Medulla oblongata (tissue), 1 donor: ENCODE results near the gene EEF1A1.

ENCODE experiments used
- DNase-seq: peaks from one replicate; pipeline ENCODE4 v3.0.0-alpha.2; 2015; ENCODE audit errors: extremely low spot score

EEF1A1 gene

DNA sequence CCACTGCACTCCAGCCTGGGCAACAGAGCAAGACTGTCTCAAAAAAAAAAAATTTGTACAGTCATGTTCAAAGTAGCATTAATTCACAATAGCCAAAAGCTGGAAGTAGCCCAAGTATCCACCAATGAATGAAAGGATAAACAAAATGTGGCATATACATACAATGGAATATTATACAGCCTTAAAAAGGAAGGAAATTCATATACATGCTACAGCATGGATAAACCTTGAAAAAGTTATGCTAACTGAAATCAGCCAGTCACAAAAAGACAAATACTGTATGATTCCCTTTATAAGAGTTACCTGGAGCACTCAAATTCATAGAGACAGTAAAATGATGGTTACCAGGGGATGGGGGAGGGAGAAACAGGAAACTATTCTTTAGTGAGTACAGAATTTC is 15.7 kb downstream of the EEF1A1 start:
- no peak for DNase-seq

DNA sequence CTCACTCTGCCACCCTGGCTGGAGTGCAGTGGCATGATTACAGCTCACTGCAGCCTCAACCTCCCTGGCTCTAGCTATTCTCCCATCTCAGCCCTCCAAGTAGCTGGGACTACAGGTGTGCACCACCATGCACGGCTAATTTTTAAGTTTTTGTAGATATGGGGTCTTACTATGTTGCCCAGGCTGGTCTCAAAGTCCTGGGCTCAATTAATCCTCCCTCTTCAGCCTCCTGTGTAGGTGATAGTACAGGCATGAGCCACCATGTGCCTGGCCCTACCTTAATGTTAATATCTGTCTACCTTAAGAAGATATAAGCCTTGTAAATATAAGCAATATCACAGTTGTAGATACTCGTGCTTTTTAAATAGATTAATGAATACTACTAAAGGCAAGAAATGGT is 16.7 kb downstream of the EEF1A1 start:
- no peak for DNase-seq

DNA sequence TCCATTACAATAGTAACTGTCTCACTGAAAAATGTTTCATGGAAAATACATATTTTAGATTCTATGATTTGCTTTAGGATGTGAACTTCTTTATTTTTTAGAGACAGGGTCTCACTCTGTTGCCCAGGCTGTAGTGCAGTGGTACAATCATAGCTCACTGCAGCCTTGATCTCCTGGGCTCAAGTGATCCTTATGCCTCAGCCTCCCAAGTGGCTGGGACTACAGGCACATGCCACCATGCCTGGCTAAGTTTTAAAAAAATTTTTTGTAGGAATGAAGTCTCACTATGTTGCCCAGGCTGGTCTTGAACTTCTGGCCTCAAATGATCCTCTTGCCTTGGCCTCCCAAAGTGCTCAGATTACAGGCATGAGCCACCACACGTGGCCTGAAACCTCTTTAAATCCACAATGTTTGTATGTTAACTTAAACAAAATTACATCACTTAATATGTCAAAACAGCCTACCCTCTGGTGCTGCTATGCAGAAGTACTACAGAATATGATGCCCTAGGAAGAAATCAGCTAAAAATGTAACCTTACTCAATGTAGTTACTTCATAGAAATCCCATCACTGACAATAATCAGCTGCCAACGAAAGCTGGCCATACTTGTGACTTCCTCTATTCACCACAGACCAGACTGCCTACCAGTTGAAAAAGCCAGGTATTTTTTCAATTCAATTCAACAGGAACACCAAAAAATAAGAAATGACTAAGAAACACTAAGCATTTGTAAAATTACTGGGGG is 17.6 kb downstream of the EEF1A1 start:
- no peak for DNase-seq

DNA sequence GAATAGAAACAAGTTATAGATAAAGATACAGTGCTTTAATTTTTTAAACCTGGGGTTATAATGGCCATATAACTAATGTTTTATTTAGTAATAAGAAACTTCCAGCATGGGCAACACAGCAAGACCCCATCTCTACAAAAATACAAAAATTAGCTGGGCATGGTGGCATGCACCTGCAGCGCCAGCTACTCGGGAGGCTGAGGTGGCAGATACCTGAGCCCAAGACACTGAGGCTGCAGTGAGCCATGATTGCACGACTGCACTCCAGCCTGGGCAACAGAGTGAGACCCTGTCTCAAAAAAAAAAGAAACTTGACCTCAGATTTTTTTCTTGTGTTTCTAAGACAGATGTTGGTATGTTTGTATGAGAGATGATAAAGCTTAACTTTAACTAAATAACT is 22.9 kb downstream of the EEF1A1 start:
- no peak for DNase-seq

DNA sequence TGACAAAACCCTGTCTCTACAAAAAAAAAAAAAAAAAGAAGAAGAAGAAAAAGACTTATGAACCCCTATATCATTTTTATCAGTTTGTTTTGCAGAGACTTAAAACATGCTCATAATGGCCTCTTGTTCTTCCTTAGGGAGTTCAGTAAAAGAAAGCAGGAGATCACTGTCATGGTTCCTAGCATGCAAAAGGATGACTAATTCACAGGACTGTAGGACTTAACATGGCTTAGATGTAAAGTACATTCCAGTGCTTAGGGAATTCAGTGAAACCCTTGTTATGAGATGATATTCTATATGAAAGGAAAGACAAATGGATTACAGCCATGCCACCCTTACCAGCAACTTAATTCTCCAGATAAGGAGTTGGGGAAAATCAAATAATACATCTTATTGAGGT is 29.5 kb downstream of the EEF1A1 start:
- DNase-seq = no peak

DNA sequence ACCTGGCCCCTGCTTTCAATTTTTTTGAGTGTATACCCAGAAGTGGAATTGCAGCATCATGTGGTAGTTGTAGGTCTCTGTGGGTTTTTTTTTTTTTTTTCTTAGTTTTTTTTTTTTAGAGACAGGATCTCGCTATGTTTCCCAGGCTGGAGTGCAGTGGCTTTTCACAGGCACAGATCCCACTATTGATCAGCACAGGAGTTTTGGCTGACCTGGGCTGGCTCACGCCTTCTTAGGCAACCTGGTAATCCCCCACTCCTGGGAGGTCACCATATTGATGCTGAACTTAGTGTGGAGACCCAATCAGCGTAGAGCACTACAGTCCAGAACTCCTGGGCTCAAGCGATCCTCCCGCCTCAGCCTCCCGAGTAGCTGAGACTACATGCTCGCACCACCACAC is 33.4 kb downstream of the EEF1A1 start:
- DNase-seq = no peak

DNA sequence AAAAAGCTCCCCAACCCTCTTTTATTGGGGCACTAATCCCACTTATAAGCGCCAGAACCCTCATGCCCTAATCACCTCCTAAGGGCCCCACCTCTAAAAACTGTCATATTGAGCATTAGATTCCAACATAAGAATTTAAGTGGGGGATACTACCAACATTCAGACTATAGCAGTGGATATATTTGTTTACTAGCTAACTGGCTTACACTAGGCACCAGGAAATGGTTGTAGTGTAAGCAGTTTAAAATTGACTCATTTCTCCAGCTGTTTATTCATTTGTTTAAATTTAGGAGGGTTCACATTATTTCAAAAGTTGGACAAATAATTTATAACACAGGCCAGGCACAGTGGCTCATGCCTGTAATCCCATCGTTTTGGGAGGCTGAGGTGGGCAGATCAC is 36.4 kb downstream of the EEF1A1 start:
- DNase-seq = no peak

DNA sequence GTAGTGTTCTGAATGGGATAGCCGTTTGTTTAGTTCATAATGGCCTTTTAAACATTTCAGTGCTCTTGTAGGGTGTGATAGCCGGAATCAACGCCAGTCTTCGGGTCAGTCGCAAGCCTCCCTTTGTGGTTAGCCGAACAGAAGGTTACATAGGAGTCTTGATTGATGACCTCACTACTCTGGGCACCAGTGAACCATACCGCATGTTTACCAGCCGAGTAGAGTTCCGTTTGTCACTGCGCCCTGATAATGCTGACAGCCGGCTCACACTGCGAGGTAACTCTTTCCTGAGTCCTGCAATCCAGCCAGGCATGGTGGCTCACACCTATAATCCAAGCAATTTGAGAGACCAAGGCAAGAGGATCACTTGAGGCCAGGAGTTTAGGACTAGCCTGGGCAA is 38.9 kb downstream of the EEF1A1 start:
- no peak for DNase-seq

DNA sequence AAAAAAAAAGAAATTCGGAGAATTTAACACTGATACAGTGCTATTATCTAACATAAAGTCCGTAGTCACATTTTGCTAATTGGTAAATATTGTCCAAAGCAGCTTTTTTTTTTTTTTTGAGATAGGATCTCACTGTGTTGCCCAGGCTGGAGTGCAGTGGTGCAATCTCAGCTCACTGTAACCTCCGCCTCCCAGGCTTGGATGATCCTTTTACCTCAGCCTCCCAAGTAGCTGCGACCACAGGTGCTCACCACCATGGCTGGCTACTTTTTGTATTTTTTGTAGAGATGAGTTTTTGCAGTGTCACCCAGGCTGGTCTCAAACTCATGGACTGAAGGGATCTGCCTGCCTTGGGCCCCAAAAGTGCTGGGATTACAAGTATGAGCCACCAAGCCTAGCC is 43.4 kb downstream of the EEF1A1 start:
- no peak for DNase-seq

DNA sequence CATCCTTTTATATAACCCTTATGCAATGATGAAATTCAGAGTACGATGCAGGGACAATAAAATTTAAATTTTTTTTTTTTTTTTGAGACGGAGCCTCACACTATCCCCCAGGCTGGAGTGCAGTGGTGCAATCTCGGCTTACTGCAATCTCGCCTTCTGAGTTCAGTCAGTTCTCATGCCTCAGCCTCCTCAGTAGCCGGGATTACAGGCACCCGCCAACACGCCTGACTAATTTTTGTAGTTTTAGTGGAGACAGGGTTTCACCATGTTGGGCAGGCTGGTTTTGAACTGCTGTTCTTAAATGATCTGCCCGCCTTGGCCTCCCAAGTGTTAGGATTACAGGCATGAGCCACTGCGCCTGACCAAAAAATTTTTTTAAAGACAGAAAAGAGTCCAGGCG is 44.1 kb downstream of the EEF1A1 start:
- no peak for DNase-seq

DNA sequence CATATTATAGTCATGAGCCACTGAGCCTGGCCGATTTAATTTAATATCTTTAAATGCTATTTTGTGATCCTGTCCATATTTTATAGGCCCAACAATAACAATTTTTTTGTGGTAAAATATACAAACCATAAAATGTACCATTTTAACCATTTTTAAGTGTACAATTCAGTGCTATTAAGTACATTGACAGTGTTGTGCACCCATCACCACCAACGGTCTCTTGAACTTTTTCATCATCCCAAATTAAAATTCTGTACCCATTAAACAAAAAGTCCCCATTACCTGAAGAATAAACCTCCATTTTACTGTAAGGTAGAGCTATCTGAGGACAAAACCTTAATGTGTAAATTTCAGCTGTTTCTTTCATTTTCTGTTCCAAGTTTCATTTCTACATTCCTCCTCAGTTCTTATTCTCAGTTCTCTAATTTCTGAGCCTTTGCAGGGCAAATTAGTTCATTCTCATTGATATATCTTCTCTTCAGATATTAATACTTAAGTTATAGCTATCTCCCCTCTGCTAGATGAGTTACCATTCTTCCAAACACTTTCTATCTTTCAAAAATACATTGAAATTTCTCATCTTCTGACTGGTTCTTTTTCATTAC is 49.0 kb downstream of the EEF1A1 start:
- peak; percentile 27 for DNase-seq
